SK-N-SH treated with all-trans-retinoic acid at 6 μM for 48 hours (cell line): ENCODE results near the gene MT1E.

Source experiments
- ATAC-seq: fragments of 200-7000 bp; cut with Tn5 transposase; 3 replicates; pipeline ENCODE4 v1.9.1; 2020; ENCODE audit warnings: mild to moderate bottlenecking, moderate library complexity
- ARNTL ChIP-seq: fragments of 450-650 bp; formaldehyde crosslinking; IDR thresholded peaks from 2 replicates; pipeline ENCODE4 v1.5.0; 2020; ENCODE audit warnings: low read depth, mild to moderate bottlenecking, moderate library complexity, borderline replicate concordance
- BACH2 ChIP-seq: fragments of 250-450 bp; sonication (Bioruptor Pico); IDR thresholded peaks from 2 replicates; pipeline ENCODE4 v1.9.0; 2021; ENCODE audit warnings: mild to moderate bottlenecking, borderline replicate concordance
- CREB5 ChIP-seq: fragments of 250-450 bp; sonication (Bioruptor Pico); IDR thresholded peaks from 2 replicates; pipeline ENCODE4 v1.5.1; 2020; ENCODE audit warnings: low read depth, mild to moderate bottlenecking, moderate library complexity
- CSDC2 ChIP-seq: fragments of 250-450 bp; sonication (Bioruptor Pico); IDR thresholded peaks from 2 replicates; pipeline ENCODE4 v1.5.0; 2020; ENCODE audit warnings: mild to moderate bottlenecking, moderate library complexity
- CSRNP3 ChIP-seq: fragments of 250-450 bp; sonication (Bioruptor Pico); IDR thresholded peaks from 2 replicates; pipeline ENCODE4 v1.5.1; 2021; ENCODE audit warnings: mild to moderate bottlenecking, moderate library complexity
- ESRRG ChIP-seq: fragments of 250-450 bp; sonication (Bioruptor Pico); IDR thresholded peaks from 2 replicates; pipeline ENCODE4 v1.6.1; 2021; ENCODE audit warnings: mild to moderate bottlenecking
- GLIS3 ChIP-seq: fragments of 250-450 bp; sonication (Bioruptor Pico); IDR thresholded peaks from 2 replicates; pipeline ENCODE4 v1.5.0; 2020; ENCODE audit warnings: mild to moderate bottlenecking, moderate library complexity
- OSR1 ChIP-seq: fragments of 250-450 bp; sonication (Bioruptor Pico); IDR thresholded peaks from 2 replicates; pipeline ENCODE4 v1.8.0; 2022; ENCODE audit warnings: moderate library complexity, mild to moderate bottlenecking, inconsistent platforms
- PATZ1 ChIP-seq: fragments of 250-450 bp; sonication (Bioruptor Pico); IDR thresholded peaks from 2 replicates; pipeline ENCODE4 v1.8.0; 2020; ENCODE audit warnings: mild to moderate bottlenecking, moderate library complexity, borderline replicate concordance
- POU6F1 ChIP-seq: fragments of 250-450 bp; sonication (Bioruptor Pico); IDR thresholded peaks from 2 replicates; pipeline ENCODE4 v1.8.0; 2021; ENCODE audit warnings: low read depth, mild to moderate bottlenecking, moderate library complexity, borderline replicate concordance
- PPARA ChIP-seq: fragments of 250-450 bp; sonication (Bioruptor Pico); IDR thresholded peaks from 2 replicates; pipeline ENCODE4 v1.5.0; 2020; ENCODE audit warnings: mild to moderate bottlenecking, borderline replicate concordance
- SNAI2 ChIP-seq: fragments of 250-450 bp; sonication (Bioruptor Pico); IDR thresholded peaks from 2 replicates; pipeline ENCODE4 v1.5.0; 2020; ENCODE audit warnings: mild to moderate bottlenecking, moderate library complexity
- TCF4 ChIP-seq: fragments of 250-450 bp; sonication (Bioruptor Pico); IDR thresholded peaks from 2 replicates; pipeline ENCODE4 v1.8.0; 2021; ENCODE audit warnings: mild to moderate bottlenecking, moderate library complexity, borderline replicate concordance
- TOX ChIP-seq: fragments of 250-450 bp; sonication (Bioruptor Pico); IDR thresholded peaks from 2 replicates; pipeline ENCODE4 v1.8.0; 2021; ENCODE audit warnings: mild to moderate bottlenecking, moderate library complexity, borderline replicate concordance
- TSHZ2 ChIP-seq: fragments of 250-450 bp; sonication (Bioruptor Pico); IDR thresholded peaks from 2 replicates; pipeline ENCODE4 v1.5.0; 2020; ENCODE audit warnings: mild to moderate bottlenecking, moderate library complexity
- ZC3H10 ChIP-seq: fragments of 250-450 bp; sonication (Bioruptor Pico); IDR thresholded peaks from 2 replicates; pipeline ENCODE4 v1.5.1; 2021; ENCODE audit warnings: mild to moderate bottlenecking, moderate library complexity
- ZFP3 ChIP-seq: fragments of 250-450 bp; sonication (Bioruptor Pico); IDR thresholded peaks from 2 replicates; pipeline ENCODE4 v1.5.0; 2020; ENCODE audit warnings: mild to moderate bottlenecking, moderate library complexity
- ZFP30 ChIP-seq: fragments of 450-650 bp; formaldehyde crosslinking; IDR thresholded peaks from 2 replicates; pipeline ENCODE4 v1.5.0; 2022; ENCODE audit warnings: mild to moderate bottlenecking, moderate library complexity
- ZNF565 ChIP-seq: fragments of 450-650 bp; formaldehyde crosslinking; conservative IDR thresholded peaks from 2 replicates; pipeline ENCODE4 v1.5.0; 2020; ENCODE audit warnings: low read depth, mild to moderate bottlenecking, moderate library complexity

MT1E gene

GRCh38 chr16:56647641-56648431, 22.3 kb downstream of the MT1E start:
- no peak for ATAC-seq
- TF ChIP-seq PPARA (no peak), ZC3H10 (no peak), OSR1 (CRISPR knock-in tag) (no peak), CSDC2 (CRISPR knock-in tag) (no peak)

GRCh38 chr16:56649271-56649670, 23.7 kb downstream of the MT1E start:
- ATAC-seq = no peak
- TF ChIP-seq ZNF565 (CRISPR knock-in tag) = no peak
- TF ChIP-seq CREB5 (CRISPR knock-in tag) = no peak
- no peak for TF ChIP-seq CSDC2 (CRISPR knock-in tag)
- TF ChIP-seq BACH2 = no peak
- TF ChIP-seq POU6F1 (CRISPR knock-in tag) = no peak
- TF ChIP-seq ARNTL = no peak
- TF ChIP-seq ZFP30 = no peak
- no peak for TF ChIP-seq ZFP3
- no peak for TF ChIP-seq TSHZ2
- TF ChIP-seq ESRRG = no peak
- no peak for TF ChIP-seq CSRNP3 (CRISPR knock-in tag)
- no peak for TF ChIP-seq TCF4
- TF ChIP-seq PPARA = no peak
- no peak for TF ChIP-seq TOX (CRISPR knock-in tag)
- TF ChIP-seq GLIS3 (CRISPR knock-in tag) = no peak
- TF ChIP-seq PATZ1 (CRISPR knock-in tag) = no peak
- TF ChIP-seq, all 23 proteins: peak for 0

- no peak for ATAC-seq
- TF ChIP-seq TSHZ2 = no peak
- TF ChIP-seq SNAI2 (CRISPR knock-in tag) = no peak
- TF ChIP-seq, all 23 proteins: peak for 0
Measured at GRCh38 chr16:56649820-56650219, 24.2 kb downstream of the MT1E start.
